GM18951 (cell line): Measurements from ENCODE around the gene ANKMY2.

Source experiments
- POLR2A ChIP-seq: IDR thresholded peaks from 4 replicates; pipeline ENCODE4 v1.6.1; 2011; ENCODE audit warnings: mild to moderate bottlenecking; ENCODE audit not compliant: insufficient read length, insufficient read depth; ENCODE audit errors: extremely low read depth
- in situ Hi-C: fragments of 300-500 bp; cut with MboI; formaldehyde crosslinking; loops from one replicate; pipeline ENCODE4 v1.12.0; 2022; ENCODE audit warnings: low sequenced_read_pairs, mixed read lengths, inconsistent platforms; ENCODE audit not compliant: unreplicated experiment

ANKMY2 gene

GRCh38 chr7:16564023-16564380, 81.6 kb downstream of the ANKMY2 start:
- no peak for TF ChIP-seq POLR2A
- in situ Hi-C loops, result no loop called here

GRCh38 chr7:16563281-16564022, 82.1 kb downstream of the ANKMY2 start:
- no peak for TF ChIP-seq POLR2A
- in situ Hi-C loops, result no loop called here

DNA sequence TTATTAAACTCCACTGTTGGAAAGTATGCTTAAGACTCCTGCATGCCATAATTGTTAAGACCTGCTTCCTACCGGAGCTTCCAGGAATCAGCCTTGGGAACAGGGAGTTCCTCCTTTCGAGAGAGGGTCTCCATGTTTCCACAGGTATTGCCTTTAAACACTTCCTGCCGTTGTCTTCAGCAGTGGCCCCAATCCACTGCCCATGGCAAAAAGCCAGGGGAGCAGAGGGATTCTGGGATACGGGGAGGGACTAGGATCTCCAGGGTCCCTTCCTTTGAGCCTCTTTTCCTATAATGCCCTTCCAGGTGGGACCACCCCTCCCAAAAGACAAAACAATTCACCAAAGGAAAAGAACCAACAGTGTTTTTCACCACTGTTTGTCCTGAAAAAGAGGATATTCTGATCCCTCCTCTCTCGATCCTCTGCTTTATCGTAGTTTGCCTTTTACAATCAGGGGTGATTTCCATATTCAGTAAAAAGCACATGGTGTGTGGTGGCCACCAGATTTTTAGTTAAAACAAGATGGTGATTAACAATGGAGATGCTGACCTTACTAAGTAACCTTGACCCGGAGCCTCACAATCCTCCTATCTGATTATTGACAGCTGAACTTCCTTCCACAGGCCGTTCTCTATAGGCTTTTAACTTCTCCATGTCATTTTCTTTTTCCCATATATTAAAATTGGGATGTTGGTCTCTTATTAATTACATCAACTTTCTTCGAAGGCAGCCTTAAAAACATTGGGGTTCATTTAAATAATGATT, 82.9 kb downstream of the ANKMY2 start:
- in situ Hi-C loops, result no loop called here
- TF ChIP-seq POLR2A, result no peak

DNA sequence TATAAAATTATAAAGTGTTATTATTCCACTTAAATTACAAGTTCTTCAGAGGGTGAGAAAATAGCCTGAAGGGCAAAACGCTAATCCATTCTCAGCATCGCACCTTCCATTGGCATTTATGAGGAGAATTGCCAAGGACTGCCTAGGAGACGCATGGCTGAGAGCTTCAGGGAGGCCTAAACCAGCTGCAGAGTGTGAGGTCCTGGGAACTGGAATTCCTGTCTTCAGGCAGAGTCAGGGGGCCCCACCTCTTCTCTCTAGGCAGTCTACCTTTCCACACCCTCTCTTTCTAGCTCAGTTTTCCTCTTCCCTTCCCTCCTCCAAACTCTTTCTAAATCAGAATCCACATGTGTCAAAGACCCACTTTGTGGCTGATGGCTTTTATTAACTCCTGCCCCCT, 83.6 kb downstream of the ANKMY2 start:
- TF ChIP-seq POLR2A, result no peak
- in situ Hi-C loops, result no loop called here

GRCh38 chr7:16559497-16560179, 85.9 kb downstream of the ANKMY2 start:
- no peak for TF ChIP-seq POLR2A
- in situ Hi-C loops, result loop anchor here (10.0 kb wide), 1 partner anchor 485 kb away; no protein-coding TSS in a partner anchor

DNA sequence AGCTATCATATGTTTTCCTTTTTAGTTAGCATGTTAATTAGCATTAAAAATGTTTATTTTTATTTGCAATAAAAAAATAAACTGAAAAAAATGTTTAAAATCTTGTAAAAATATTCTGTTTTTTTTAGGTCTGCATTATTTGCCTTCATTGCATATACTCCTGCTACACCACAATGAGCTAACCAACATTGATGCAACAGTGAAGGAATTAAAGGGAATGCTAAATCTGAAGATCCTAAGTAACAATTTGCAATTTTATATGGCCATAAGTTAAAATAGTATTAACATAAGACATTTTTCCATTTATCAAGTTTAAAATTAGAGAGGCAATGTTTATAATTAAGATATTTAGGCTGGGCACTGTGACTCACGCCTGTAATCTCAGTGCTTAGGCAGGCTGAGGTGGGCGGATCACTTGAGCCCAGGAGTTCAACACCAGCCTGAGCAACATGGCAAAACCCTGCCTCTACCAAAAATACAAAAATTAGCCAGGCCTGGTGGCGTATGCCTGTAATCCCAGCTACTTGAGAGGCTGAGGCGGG, 86.7 kb downstream of the ANKMY2 start:
- in situ Hi-C loops, result loop anchor here (10.0 kb wide), 1 partner anchor 484 kb away; no protein-coding TSS in a partner anchor
- TF ChIP-seq POLR2A, result no peak

- in situ Hi-C loops, result loop anchor here (10.0 kb wide), 1 partner anchor 482 kb away; no protein-coding TSS in a partner anchor
- no peak for TF ChIP-seq POLR2A
Observed at GRCh38 chr7:16556359-16556758, 89.2 kb downstream of the ANKMY2 start.

GRCh38 chr7:16554518-16555236, 90.9 kb downstream of the ANKMY2 start:
- TF ChIP-seq POLR2A, result no peak
- in situ Hi-C loops, result loop anchor here (10.0 kb wide), 1 partner anchor 480 kb away; no protein-coding TSS in a partner anchor

DNA sequence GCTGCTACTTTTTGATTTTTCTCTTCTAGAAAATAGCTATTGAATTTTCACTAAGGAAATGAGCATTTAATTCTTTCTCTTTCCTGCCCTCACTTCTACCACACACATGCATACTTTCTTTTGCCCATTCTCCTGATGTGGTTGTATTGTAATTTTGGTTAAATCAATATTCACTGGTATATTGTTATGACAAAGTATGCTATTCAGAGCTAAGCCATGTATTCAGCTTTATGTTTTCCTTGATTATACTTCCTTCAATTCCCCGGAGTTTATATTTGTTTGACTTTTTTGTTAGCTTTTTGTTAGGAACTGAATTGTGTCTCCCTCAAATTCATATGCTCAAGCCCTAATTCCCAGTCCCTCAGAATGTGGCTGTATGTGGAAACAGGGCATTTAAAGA, 94.9 kb downstream of the ANKMY2 start:
- no peak for TF ChIP-seq POLR2A
- in situ Hi-C loops, result loop anchor here (10.0 kb wide), 1 partner anchor 476 kb away; no protein-coding TSS in a partner anchor
